Calu3 (cell line): ENCODE measurements around the gene OCRL. TPM values are rescaled to one million over a fixed set of nuclear protein-coding genes. Genes with fewer than 3 reads are reported as not detected.

Source experiments
- BruUV-seq: library from RNA; stranded (reverse); fragments of 400-500 nt; replicated peaks from 2 replicates; lab custom pipeline; 2021; lab: Mats Ljungman, UMichigan
- CTCF ChIA-PET: fragments of 300-600 bp; sonication (Branson Sonifier 250); formaldehyde crosslinking; loops from one replicate; lab custom pipeline; 2022; ENCODE audit warnings: antibody characterized with exemption; lab: Charles Lee
- DNase-seq: peaks from one replicate; pipeline ENCODE4 v3.0.0; 2022
- H3K27ac Mint-ChIP-seq: one replicate; pipeline ENCODE4 v1.8.0; 2022; ENCODE audit warnings: mixed read lengths; ENCODE audit not compliant: unreplicated experiment
- H3K27me3 Mint-ChIP-seq: one replicate; pipeline ENCODE4 v1.8.0; 2022; ENCODE audit warnings: mixed read lengths; ENCODE audit not compliant: unreplicated experiment
- H3K36me3 Mint-ChIP-seq: one replicate; pipeline ENCODE4 v1.8.0; 2022; ENCODE audit warnings: mild to moderate bottlenecking, moderate library complexity, mixed read lengths; ENCODE audit not compliant: insufficient read depth, unreplicated experiment
- H3K4me1 Mint-ChIP-seq: one replicate; pipeline ENCODE4 v1.8.0; 2022; ENCODE audit warnings: mild to moderate bottlenecking, low read depth, mixed read lengths; ENCODE audit not compliant: unreplicated experiment
- H3K4me3 Mint-ChIP-seq: one replicate; pipeline ENCODE4 v1.8.0; 2022; ENCODE audit warnings: mild to moderate bottlenecking, low read depth, moderate library complexity, mixed read lengths; ENCODE audit not compliant: unreplicated experiment
- H3K9me3 Mint-ChIP-seq: one replicate; pipeline ENCODE4 v1.8.0; 2022; ENCODE audit warnings: low read depth, mixed read lengths; ENCODE audit not compliant: unreplicated experiment
- CTCF ChIP-seq: fragments of 200-600 bp; IDR thresholded peaks from one replicate; pipeline ENCODE4 v1.8.0; 2022; ENCODE audit warnings: antibody characterized with exemption; ENCODE audit not compliant: unreplicated experiment
- intact Hi-C: fragments of 100-400 bp; cut with micrococcal nuclease; formaldehyde crosslinking; loops from one replicate; pipeline ENCODE4 v1.10.0; 2022; ENCODE audit not compliant: unreplicated experiment
- total RNA-seq: library from RNA; stranded (reverse); gene quantifications from 2 replicates; pipeline ENCODE4 v1.2.3, GENCODE V29; 2022

Gene OCRL
- total RNA-seq, 1 experiment from 2014 or later = 30.7 TPM

DNA sequence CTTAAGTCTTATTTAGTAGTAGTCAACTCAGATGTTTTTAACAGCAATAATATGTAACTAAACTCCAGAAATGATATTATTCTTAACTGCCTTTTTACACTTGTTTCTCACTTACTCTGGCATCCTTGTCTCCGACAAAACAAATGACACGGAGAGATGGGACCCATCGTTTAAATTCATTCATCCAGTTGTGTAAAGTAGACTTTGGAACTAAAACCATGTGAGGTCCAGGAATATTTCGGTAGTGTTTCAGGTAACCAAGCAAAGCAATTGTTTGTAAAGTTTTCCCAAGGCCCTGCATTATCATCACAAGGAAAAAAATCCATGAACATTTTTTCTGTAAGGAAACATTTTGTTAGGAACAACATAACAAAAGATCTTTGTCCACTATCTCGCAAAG lies 28.4 kb upstream of the OCRL start:
- intact Hi-C loops = no loop called here
- no peaks in the 10 kb centered on the region for H3K27me3 Mint-ChIP-seq
- H3K4me3 Mint-ChIP-seq = no peak overlapping the region
- no TSS peak for BruUV-seq
- H3K36me3 Mint-ChIP-seq = no peaks in the 10 kb centered on the region
- no peaks in the 10 kb centered on the region for H3K4me1 Mint-ChIP-seq
- no peak overlapping the region for H3K27ac Mint-ChIP-seq
- no peak for TF ChIP-seq CTCF
- CTCF ChIA-PET = no interaction called here
- no peaks in the 10 kb centered on the region for H3K9me3 Mint-ChIP-seq
- DNase-seq = no peak

DNA sequence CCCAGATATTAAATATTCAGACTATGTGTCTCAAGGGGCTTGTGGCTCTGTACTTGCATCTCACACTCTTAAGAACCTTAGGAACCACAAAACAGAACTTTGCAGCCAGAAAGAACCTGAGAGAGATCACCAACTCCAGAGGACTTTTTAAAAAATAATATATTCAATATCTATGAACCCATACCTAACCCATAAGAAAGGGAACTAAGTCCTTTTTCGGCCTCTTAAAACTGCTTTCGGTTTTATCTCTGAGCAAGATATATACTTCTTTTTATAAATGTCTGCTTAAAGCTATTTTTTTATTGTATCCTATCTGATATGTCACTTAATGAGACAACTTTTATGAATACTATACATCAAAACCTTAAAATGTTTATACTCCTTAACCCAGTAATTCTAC lies 27.6 kb upstream of the OCRL start:
- no TSS peak for BruUV-seq
- Mint-ChIP-seq H3K4me3 (no peak overlapping the region), H3K36me3 (no peaks in the 10 kb centered on the region), H3K4me1 (no peaks in the 10 kb centered on the region), H3K9me3 (no peaks in the 10 kb centered on the region), H3K27ac (no peak overlapping the region), H3K27me3 (no peaks in the 10 kb centered on the region)
- DNase-seq = no peak
- intact Hi-C loops = no loop called here
- CTCF ChIA-PET = no interaction called here
- TF ChIP-seq CTCF = no peak

DNA sequence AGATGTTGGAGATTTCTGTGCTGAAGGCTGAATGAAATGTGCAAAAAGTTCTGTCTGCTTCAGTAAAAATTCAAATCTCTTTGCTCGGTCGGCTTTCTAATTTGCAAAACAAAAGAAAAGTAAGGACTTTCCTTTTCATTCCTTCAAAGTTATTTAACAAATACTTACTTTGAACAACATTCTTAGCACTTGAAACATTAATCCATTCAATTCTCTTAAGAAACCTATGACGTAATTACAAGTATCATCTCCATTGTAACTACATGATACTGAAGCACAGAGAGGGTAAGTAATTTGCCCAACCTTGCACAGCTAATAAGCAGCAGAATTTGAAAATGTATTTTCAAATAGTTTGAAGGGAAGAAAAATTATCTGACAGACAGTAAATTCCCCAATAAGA lies 23.7 kb upstream of the OCRL start:
- no peak for TF ChIP-seq CTCF
- H3K27me3 Mint-ChIP-seq = no peaks in the 10 kb centered on the region
- CTCF ChIA-PET = no interaction called here
- no peaks in the 10 kb centered on the region for H3K4me1 Mint-ChIP-seq
- intact Hi-C loops = no loop called here
- no peaks in the 10 kb centered on the region for H3K9me3 Mint-ChIP-seq
- no peak for DNase-seq
- H3K4me3 Mint-ChIP-seq = no peak overlapping the region
- no TSS peak for BruUV-seq
- H3K36me3 Mint-ChIP-seq = no peaks in the 10 kb centered on the region
- H3K27ac Mint-ChIP-seq = no peak overlapping the region

GRCh38 chrX:129520151-129520550 lies 19.9 kb upstream of the OCRL start:
- Mint-ChIP-seq H3K27me3 (peaks cover 14% of the 10 kb centered on the region), H3K27ac (no peak overlapping the region), H3K4me3 (no peak overlapping the region), H3K36me3 (peaks cover 22% of the 10 kb centered on the region), H3K4me1 (no peaks in the 10 kb centered on the region), H3K9me3 (no peaks in the 10 kb centered on the region)
- no peak for DNase-seq
- CTCF ChIA-PET = interaction anchor here (0.7 kb wide), 1 partner anchor 336 kb away, joined by 4 read pairs; no protein-coding TSS in a partner anchor
- no peak for TF ChIP-seq CTCF
- BruUV-seq = no TSS peak
- intact Hi-C loops = no loop called here
